ENCODE results near the gene ADRA1B.

GRCh38 chr5:159901308-159901707 is 15.0 kb upstream of the ADRA1B start:
- TF ChIP-seq CTCF (IDR thresholded peaks at IDR 0.05) (no peak), POLR2AphosphoS5 (IDR thresholded peaks at IDR 0.05) (no peak), POLR2A (IDR thresholded peaks at IDR 0.05) (no peak), EP300 (IDR thresholded peaks at IDR 0.05; ENCODE audit: low read depth) (no peak)

Measured in transverse colon (tissue), 4 donors.